RCC 7860 (cell line): ENCODE results near the gene SYT1.
A peak's percentile ranks its signal among the peaks of the same experiment; 100 is the strongest.

Experiments
- DNase-seq: peaks from one replicate; pipeline ENCODE4 v3.0.0-alpha.2; 2015; ENCODE audit warnings: low spot score
- FAIRE-seq: peaks from 2 replicates; lab custom pipeline; 2012; peaks lifted over from hg19 to GRCh38; lab: Jason Lieb, UNC

SYT1 gene

DNA sequence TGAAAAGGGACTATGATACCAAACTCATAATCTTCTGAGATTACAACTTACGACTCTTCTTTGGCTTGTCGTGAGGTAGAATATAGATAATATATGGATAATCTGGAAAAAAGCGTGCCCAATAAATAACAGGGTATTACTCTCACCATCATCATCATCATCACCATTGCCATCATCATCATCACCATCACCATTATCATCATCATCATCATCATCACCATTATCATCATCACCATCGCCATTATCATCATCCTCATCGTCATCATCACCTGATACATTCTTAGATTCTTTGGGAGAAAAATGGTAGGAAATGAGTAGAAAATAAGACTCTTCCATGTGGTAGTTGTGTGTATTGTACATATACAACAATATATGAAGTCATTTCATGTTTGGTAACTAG lies 259.8 kb downstream of the SYT1 start:
- no peak for FAIRE-seq

GRCh38 chr12:79125358-79125757 lies 260.8 kb downstream of the SYT1 start:
- DNase-seq (no peak), FAIRE-seq (no peak)

More for the DNA sequence above, 259.8 kb downstream of the SYT1 start:
- DNase-seq = no peak

- FAIRE-seq (no peak), DNase-seq (peak; percentile 7)
Measured at GRCh38 chr12:79127271-79127751, 262.7 kb downstream of the SYT1 start.

DNA sequence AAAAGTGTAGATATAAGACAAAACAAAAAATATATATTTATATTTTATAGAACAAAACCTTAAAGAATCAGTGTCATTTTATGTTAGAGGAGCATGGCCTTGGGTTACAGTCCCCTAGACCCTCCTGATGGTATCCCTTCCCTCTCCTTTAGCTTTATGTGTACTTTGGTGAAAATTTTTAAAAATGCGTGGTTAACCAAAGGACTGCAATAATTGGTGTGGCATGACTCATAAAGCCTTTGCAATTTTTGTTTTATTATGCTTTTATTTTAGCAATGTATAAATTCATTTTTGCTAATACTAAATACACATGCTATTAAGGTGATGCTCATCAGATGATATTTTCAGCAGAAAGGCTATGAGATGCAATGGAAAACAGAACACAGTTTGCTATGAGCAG lies 264.4 kb downstream of the SYT1 start:
- no peak for DNase-seq
- no peak for FAIRE-seq

- DNase-seq (no peak), FAIRE-seq (no peak)
Measured at GRCh38 chr12:79138872-79139271, 274.3 kb downstream of the SYT1 start.

- FAIRE-seq = no peak
- no peak for DNase-seq
Measured at GRCh38 chr12:79140711-79141110, 276.1 kb downstream of the SYT1 start.

DNA sequence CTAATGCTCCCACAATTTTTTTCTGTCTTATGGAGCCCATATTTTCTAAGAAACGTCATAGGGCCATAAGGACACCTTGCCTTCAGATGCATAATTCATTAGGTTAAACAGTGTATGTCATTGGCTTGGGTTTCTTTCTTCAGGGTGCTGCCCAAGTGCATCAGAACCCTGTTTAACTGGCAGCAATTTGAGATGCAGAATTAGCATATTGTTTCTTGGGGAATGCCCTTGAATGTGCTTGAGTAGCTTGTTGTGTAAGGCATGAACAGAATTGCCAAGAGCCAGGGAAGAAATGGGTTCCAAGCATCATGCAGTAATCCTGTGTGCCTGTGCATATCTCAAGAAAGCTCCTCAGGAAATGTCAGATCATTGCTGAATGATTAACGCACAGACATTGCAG lies 277.2 kb downstream of the SYT1 start:
- no peak for FAIRE-seq
- DNase-seq = no peak

- DNase-seq (no peak), FAIRE-seq (no peak)
Measured at GRCh38 chr12:79143803-79144202, 279.2 kb downstream of the SYT1 start.

- FAIRE-seq = no peak
- no peak for DNase-seq
Measured at GRCh38 chr12:79151956-79152355, 287.4 kb downstream of the SYT1 start.

DNA sequence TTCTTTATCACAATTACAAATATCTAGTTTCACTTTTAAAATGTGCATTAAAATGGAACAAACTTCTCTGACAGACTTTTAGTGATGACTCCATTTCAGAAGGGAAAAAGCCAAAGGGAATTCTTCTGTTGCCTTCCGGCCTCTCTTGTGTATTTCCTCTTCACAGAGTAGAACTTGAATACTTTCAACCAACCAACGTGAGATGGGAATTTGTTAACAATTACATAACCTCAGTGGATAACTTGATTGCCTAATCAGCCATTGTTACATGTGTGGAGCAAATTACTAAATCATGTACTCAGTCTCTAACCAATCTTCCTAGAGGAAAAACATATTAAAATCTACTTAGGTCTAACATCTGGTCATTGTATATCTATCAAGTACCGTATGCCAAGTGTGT lies 291.1 kb downstream of the SYT1 start:
- DNase-seq (no peak), FAIRE-seq (no peak)

DNA sequence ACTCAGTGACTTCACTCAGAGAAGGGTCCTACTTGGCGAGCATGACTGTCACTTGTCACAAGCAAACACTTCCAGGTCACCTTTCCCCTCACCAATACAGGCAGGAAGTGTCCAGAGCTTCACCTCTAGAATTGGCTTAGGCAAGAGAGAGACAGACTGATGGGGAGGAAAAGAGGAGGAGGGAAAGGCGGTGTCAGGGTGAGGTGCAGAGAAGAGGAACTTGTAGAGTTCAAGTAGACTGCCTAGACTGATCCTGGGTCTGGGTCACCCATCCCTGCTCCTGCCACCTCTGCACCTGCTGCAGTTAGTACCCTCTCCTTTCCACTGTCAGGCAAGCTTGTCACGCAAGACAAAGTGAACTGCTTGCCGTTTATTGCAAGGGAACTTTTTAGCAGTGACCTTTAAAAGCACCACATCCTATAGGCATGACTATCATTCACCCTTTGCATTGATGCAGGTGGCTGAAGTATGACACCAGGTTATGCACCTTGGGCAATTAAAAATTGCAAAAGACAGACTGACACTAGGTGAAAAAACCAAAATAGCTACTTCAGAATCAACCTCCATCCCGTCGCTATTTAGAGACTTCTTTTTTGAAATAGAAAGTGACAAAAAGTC lies 292.4 kb downstream of the SYT1 start:
- no peak for FAIRE-seq
- no peak for DNase-seq

- FAIRE-seq = no peak
- DNase-seq = no peak
Measured at GRCh38 chr12:79161249-79161934, 296.8 kb downstream of the SYT1 start.

GRCh38 chr12:79162147-79162772 lies 297.7 kb downstream of the SYT1 start:
- FAIRE-seq (no peak), DNase-seq (no peak)

GRCh38 chr12:79162948-79163347 lies 298.4 kb downstream of the SYT1 start:
- DNase-seq (no peak), FAIRE-seq (no peak)

DNA sequence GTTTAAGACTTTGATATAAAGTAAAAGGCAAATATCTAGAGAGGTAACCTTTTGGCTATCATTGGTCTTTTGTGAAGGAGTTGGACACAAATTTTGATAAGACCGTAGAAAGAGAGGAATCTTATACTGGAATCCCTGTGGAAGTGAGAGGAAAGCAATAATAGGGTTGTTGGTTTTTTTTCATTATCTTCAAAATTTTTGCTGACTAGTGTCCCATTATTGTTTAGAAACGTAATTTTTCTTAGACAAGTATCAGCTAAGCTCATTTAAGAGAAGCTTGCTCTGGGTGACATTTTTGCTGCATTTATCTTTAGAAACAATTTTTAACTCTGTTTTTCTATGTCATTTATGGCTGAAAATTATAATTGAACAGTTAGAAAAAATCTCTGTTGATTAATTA lies 300.3 kb downstream of the SYT1 start:
- FAIRE-seq = no peak

DNA sequence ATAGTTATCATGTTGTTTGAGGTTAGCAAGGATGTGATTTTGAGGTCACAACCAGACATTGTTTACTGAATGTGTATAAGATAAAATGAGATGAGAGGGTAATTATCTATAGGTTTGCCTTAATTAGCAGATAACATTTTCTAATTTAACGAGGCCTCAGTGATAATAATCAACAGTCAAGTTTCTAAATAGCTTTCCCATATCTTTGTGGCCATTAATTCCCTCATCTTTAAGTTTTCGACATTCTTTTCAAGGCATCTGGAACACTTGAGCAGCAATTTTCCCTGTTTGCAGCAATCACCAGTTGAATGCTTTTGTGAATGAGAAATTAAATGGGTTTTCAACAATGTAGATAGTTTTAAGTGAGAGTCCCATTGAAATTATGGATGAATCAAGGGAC lies 304.1 kb downstream of the SYT1 start:
- no peak for FAIRE-seq
- DNase-seq = no peak

More for the DNA sequence above, 300.3 kb downstream of the SYT1 start:
- no peak for DNase-seq

DNA sequence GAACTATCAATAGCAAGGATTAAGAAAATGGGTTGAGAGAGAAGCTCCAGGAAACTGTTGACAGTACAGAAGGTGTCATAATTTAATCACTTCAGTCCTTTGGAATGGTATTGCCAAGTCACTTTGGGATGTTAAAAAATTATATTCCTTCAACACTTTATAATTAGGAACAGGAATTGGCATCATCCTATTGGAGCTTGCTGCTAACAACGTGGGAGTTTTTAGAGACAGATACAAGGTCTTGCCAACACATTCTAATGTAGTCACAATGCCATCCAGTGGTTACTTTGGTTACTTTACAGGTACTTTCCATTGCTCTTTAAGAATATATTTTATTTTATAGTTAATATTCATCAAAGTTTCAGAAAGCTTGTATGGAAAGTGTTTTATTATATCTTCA lies 310.1 kb downstream of the SYT1 start:
- DNase-seq = no peak
- peak; percentile 5 for FAIRE-seq

DNA sequence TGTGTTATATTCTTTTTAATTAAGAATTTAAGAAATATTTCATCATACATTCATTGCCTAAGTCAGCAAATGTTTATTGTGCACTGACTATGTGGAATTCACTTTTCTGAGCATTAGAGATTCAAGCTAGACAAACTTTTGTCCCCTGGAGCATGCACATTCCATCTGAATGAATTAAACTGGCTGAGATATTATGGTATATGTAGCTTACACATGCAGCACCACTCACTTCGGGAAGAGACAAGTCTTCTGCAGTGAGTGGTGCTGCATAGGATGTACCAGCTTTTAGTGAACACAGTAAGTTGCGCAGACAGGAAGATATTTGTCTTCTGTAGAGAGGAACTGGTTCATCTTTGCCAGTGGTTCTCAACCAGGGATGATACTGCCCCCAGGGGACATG lies 318.4 kb downstream of the SYT1 start:
- no peak for FAIRE-seq
- no peak for DNase-seq

GRCh38 chr12:79183926-79184325 lies 319.4 kb downstream of the SYT1 start:
- no peak for DNase-seq
- FAIRE-seq = no peak

GRCh38 chr12:79186506-79186905 lies 321.9 kb downstream of the SYT1 start:
- DNase-seq = no peak
- no peak for FAIRE-seq

GRCh38 chr12:79187032-79187431 lies 322.5 kb downstream of the SYT1 start:
- FAIRE-seq (no peak), DNase-seq (no peak)

GRCh38 chr12:79191391-79191790 lies 326.8 kb downstream of the SYT1 start:
- DNase-seq (no peak), FAIRE-seq (no peak)
